Measurements from ENCODE around the gene ADCY9.
A peak's percentile ranks its signal among the peaks of the same experiment; 100 is the strongest.

The ADCY9 gene

DNA sequence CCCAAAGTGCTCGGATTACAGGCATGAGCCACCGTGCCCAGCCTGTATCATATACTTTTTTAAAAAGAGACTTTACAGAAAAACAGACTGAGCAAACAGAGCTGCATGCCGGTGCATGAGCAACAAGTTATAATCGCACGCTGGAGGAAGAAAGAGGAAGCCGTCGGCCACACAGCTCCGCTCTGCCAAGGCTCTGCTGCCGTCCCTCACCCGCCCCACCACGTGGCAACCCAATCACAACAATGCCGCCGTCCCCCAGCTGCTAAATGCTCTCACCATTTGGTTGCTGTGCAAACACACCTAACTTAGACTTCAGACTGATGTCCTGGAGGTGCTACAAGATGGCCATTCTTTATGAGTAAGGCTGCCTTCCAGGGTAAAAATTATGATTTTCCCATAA is 83.5 kb downstream of the ADCY9 start:
- peak; percentile 40 for DNase-seq (ENCODE audit: low spot score)

DNA sequence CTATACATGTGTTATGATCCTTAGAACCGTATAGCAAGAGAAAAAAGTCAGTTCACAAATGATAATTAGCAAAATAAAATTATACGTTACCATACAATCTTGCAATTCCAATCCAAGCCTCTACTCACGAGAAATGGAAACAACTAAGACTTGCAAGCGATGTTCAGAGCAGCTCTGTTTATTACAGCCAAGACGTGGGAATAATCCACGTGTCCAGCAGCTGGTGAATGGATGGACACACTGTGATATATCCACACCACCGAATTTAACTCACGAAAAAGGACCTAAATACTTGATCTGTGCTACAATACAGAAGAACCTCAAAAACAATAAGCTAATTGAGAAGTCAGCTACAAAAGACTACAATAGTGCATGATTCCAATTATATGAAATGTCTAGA is 88.1 kb downstream of the ADCY9 start:
- DNase-seq (ENCODE audit: low spot score) = no peak

GRCh38 chr16:4026854-4027253 is 89.4 kb downstream of the ADCY9 start:
- DNase-seq (ENCODE audit: low spot score) = no peak

DNA sequence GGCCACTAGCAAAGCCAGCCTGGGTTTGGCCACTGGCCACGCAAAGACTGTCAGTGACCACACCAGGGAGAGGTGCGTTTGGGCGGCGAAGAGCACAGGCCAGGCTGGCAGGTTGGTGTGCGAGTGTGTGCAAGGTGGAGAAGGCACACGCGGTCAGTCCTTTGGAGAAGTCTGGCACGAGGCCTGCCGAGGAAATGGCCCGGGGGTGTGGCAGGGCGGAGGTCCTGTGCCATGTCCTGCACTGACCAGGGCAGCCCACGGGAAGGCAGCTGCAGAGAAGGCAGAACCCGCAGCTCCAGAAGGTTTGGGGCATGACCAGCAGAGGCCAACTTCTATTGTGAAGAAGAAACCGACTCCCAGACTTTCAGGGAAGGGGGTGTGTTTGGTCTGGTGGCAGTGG is 90.8 kb downstream of the ADCY9 start:
- DNase-seq (ENCODE audit: low spot score) = no peak

DNA sequence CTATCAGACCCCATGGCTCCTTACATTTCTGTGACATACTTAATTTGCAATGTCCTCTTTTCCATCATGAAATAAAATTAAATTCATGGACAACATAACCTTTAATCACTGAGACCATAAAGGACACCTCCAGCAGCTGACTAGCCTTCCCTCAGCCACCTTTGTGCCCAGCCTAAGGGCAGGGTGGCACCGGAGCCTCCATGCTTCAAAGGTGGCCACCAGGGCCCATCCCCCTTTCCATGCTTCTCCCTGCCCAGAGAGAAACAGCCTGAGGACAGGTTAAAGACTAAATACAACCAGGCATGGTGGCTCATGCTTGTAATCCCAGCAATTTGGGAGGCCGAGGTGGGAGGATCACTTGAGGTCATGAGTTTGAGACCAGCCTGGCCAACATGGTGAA is 94.3 kb downstream of the ADCY9 start:
- DNase-seq (ENCODE audit: low spot score) = no peak

DNA sequence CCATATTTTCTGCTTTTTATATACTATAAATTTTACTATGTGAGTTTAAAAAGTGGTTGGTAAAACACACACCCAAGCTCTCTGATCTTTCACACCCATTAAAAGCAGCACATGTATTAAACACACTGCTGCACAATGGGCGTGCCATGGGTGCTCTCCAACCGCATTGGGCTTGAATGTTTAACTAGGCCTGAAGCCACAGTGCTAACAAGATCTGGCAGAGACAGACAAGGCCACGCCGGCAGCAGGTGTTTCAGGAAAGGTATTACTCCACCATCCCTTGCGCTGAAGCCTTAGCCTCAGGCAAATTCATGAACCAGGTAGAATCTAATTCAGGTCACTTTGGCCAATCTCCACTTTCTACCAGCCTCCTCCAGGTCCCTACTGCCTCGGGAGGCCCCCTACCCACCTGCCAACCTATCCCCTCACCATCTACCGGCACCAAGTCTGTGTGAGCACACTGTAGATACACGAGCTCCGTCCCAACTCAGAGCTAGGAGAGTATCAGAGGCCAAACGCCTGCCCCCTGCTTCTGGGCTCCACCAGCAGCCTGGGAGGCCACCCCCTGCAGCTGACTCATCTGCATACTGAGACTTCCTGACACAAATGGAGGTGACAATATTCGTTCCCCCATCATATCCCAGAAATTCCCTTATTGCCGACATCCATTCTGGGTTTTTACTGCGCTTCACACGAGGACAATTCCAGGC is 95.0 kb downstream of the ADCY9 start:
- DNase-seq (ENCODE audit: low spot score) = no peak

DNA sequence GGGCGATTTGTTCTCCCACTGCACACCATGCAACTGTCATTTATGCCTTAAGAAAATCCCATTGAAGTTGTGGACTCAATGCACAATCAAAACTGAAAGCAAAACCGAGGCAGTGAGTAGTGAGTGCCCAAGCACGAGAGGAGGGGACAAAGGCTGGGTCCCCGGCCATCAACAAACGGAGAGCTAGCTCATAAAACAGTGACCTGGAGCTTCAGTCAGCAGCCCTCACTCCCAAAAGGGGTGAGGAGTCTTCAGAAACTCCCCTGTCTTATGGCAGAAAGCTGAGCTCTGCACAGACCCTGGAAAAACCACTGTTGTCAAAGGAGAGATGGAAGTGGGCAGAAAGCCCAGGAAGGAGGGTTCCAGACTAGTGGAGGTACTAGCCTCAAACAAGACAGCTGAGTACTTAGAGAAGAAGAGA is 96.9 kb downstream of the ADCY9 start:
- no peak for DNase-seq (ENCODE audit: low spot score)

GRCh38 chr16:4018391-4018790 is 97.9 kb downstream of the ADCY9 start:
- peak; percentile 34 for DNase-seq (ENCODE audit: low spot score)

GRCh38 chr16:4017807-4018206 is 98.4 kb downstream of the ADCY9 start:
- DNase-seq (ENCODE audit: low spot score) = no peak

DNA sequence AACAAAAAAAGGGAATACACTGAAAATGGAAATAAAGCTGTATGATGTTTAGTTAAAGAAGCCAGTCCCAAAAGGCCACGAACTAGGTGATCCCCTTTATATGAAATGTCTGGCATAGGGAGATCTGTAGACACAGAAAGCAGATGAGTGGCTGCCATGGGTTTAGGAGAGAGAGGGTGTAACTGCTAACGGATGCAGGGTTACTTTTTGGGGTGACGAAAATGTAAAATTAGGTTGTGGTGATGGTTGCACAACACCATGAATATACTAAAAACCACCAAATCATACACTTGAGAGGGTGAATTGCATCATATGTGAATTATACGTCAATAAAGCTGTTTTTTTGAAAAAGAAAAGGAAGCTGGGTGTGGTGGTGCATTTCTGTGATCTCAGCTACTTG is 99.6 kb downstream of the ADCY9 start:
- DNase-seq (ENCODE audit: low spot score) = no peak

GRCh38 chr16:4016005-4016352 is 100.3 kb downstream of the ADCY9 start:
- no peak for DNase-seq (ENCODE audit: low spot score)

DNA sequence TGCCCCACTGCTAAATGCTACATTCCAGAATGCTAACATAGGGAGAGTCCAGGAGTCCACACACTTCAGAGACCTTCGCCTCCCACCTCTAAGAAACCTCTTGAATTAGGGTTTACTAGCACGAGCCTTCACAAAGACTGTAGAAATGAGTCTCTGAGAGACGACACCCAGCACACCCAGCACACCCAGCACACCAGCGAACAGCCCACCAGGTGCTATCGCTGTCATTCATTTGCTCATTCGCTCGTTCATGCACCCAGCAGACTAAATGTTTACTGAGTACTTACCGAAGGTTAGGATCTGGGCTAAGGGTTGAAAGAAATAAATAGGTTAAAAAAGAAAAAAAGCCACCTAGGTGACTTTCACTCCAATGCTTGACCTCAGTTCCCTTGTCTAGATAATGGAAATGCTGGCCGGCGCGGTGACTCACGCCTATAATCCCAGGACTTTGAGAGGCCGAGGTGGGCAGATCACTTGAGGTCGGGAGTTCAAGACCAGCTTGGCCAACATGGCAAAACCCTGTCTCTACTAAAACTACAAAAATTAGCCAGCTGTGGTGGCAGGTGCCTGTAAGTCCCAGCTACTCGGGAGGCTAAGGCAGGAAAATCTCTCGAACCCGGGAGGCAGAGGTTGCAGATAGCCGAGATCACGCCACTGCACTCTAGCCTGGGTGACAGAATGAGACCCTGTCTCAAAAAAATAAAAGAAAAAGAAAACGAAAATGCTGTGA is 100.8 kb downstream of the ADCY9 start:
- no peak for DNase-seq (ENCODE audit: low spot score)

- DNase-seq (ENCODE audit: low spot score) = no peak
These were observed 104.2 kb downstream of the ADCY9 start for GRCh38 chr16:4011940-4012629.

GRCh38 chr16:4011225-4011939 is 104.9 kb downstream of the ADCY9 start:
- no peak for DNase-seq (ENCODE audit: low spot score)

DNA sequence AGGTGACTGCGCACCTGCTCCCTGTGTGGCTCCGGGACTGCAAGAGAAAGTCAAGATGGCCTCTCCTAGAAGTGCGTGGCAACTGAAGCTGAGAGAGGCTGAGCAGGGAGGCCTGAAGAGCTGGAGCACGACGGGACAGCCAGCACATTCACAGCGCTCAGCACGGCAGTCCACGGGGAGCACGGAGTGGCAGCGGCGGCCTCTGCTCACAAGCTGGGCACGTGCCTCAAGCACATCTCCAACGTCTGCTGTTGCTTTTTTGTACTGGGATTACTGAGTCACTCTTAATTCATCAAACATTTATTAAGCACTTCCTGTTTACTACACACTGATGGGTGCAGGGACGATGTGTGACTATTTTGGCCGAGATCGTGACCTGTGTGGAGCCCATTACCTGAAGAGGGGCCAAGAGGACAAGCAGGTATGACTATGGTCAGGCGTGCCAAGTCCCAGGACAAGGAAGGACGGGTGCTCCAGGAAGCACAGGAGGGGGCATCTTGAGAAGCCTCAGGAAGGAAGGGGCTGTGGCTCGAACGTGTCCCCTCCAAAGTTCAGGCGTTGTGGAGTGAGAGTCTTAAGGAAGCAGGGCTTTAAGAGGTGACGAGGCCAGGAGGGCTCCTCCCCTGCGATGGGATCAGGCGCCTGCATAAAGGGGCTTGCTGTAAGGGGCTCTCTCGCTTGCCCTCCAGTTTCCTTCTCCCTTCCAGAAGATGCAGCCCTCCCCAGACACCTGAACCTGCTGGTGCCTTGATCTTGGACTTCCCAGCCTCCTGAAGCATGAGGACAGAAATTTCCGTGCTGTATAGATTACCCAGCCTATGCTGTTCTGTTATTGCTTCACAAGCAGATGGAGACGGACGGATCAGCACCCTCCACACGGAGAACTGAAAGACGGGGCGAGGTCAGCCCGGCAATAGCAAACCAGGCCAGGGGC is 105.8 kb downstream of the ADCY9 start:
- DNase-seq (ENCODE audit: low spot score) = no peak

- DNase-seq (ENCODE audit: low spot score) = no peak
These were observed 107.1 kb downstream of the ADCY9 start for GRCh38 chr16:4009177-4009576.

DNA sequence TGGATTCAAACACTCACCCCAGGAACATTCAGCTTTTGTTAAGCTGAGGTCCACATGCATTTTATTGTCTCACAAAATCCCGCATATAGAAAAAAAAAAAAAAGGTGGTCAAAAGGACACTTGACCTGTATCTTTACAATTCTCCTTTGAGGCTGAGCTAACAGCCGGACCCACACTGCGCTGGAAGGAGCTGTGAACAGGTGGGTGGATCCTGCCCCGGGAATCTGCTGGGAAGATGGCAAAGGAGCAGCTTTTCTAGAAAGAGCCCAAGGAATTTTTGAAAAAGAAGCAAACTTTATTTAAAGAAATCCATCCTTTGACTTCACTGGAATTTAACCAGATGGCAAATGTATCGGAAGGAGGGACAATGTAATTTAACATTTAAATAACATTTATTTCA is 108.1 kb downstream of the ADCY9 start:
- DNase-seq (ENCODE audit: low spot score) = no peak

DNA sequence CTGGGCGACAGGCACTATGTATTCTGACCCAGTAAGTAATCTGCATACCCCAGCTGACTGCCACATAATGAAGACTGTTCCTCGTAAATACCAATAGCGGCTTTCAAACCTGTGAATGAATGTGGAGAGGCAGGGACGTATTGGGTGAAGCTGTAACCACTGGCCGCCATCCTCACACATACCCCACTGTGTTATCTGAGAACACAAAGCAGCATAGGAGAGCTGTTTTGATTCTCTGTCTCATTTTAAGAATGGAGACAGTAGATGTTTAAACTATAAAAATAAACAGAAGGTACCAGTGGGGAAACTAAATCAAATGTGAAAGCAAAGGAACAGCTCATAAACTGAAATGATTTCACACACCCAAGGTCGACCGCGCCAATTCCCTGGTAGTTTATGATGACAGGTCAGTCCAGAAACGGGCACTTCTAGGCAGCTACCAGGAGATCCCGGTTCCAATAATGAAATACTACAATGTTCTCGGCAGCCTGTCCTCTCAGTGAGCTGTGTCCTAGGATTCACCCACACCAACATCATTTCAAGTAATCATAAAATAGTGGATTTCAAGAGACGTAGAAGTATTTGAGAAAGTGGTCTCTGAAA is 109.7 kb downstream of the ADCY9 start:
- DNase-seq (ENCODE audit: low spot score) = no peak

- DNase-seq (ENCODE audit: low spot score) = no peak
These were observed 110.5 kb downstream of the ADCY9 start for GRCh38 chr16:4005731-4006130.

DNA sequence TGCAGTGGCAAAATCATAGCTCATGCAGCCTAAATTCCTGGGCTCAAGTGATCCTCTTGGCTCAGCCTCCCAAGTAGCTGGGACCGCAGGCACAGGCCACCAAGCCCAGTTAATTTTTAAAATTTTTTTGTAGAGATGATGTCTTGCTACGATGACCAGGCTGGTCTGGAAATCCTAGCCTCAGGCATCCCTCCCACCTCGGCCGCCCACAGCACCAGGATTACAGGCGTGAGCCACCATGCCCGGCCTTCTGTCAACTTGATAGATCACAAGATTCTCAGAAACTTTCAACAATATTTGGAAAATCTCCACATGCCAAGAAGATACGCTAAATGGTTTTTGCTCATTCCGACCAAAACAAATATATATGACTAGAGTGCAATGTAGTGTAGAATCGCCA is 111.0 kb downstream of the ADCY9 start:
- no peak for DNase-seq (ENCODE audit: low spot score)

DNA sequence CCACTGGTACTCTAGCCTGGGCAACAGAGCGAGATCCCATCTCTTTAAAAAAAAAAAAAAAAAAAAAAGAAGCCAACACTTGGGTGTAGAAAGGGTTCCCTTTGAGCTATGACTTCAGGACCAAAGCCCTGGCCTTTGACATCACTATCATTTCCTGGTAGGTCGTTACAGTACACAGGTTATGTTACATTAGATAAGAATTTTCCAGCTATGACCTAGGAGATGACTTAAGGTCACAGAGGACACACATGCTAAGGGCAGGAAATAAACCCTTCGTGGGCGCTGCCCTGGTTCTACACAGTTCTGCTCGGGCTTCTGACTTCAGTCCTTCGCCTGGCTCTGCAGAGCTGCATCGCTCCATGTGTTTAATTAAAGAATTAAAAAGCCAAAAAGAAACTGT is 112.0 kb downstream of the ADCY9 start:
- no peak for DNase-seq (ENCODE audit: low spot score)

Measured in Ammon's horn (tissue), 1 donor.